Progenitor cell of endocrine pancreas (in vitro differentiated cells): ENCODE results near the gene IGSF23. TPM values are rescaled to one million over a fixed set of nuclear protein-coding genes. Genes with fewer than 3 reads are reported as not detected.
"Not testable (repeated sequence)": the region's sequence is repeated elsewhere in the genome, so short reads cannot be mapped to it uniquely, and the experiment has no call there.

Experiments used
- DNase-seq: peaks from one replicate; pipeline ENCODE4 v3.0.0; 2021; ENCODE audit warnings: low spot score; ENCODE audit not compliant: unreplicated experiment
- H3K27ac Mint-ChIP-seq: 2 replicates; pipeline ENCODE4 v1.8.0; 2021; ENCODE audit warnings: mild to moderate bottlenecking, moderate library complexity, mixed read lengths
- H3K27me3 Mint-ChIP-seq: 2 replicates; pipeline ENCODE4 v1.8.0; 2021; ENCODE audit warnings: mixed read lengths
- H3K36me3 Mint-ChIP-seq: 2 replicates; pipeline ENCODE4 v1.8.0; 2022; ENCODE audit warnings: mixed read lengths; ENCODE audit not compliant: insufficient read depth
- H3K4me1 Mint-ChIP-seq: 2 replicates; pipeline ENCODE4 v1.8.0; 2021; ENCODE audit warnings: low read depth, mixed read lengths
- H3K4me3 Mint-ChIP-seq: 2 replicates; pipeline ENCODE4 v1.8.0; 2021; ENCODE audit warnings: low read depth, mild to moderate bottlenecking, moderate library complexity, mixed read lengths
- H3K9me3 Mint-ChIP-seq: 2 replicates; pipeline ENCODE4 v1.8.0; 2021; ENCODE audit warnings: low read depth, mixed read lengths
- total RNA-seq: library from RNA; stranded (reverse); gene quantifications from 2 replicates; pipeline ENCODE4 v1.2.1, GENCODE V29; 2021
- TF ChIP-seq, protein P1 (sequence below): fragments of 200-600 bp; sonication (generic); IDR thresholded peaks from one replicate; pipeline ENCODE4 v1.5.0; 2021; ENCODE audit warnings: antibody characterized with exemption, mild to moderate bottlenecking; ENCODE audit not compliant: unreplicated experiment

IGSF23 gene
- total RNA-seq, 1 donor from 2014 or later: 0.67 TPM

DNA sequence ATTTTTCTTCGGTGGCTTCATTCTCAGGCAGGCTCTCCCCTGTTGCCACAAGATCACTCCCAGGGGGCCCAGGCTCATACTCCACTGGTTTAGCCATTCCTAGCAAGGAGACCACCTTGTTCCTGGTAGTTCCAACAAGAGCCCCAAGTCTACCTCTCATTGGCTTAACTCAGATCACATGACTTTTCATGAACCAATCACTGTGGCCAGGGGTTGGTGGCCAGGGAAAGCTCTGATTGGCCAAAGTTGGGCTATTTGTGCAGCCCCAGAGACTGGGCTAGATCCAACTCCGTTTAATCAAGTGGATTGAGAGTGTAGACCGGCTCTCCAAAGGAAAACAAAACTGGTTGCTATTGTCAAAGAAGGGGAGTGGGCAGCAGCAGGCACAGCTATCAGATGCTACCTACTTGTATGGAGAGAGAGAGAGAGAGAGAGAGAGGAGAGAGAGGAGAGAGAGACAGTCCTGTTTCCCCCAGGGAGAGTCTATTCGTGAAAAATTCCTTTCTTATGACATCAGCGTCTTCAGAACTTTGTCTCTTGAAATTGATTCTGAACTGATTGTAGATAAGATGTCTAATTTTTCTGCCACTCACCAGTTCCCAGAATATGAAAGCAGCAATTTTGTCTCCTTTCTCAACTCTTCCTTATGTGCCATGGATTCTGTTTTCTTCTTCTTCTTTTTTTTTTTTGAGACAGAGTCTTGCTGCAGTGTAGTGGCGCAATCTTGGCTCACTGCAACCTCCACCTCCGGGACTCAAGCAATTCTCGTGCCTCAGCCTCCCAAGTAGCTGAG lies 63.9 kb downstream of the IGSF23 start:
- no peak for DNase-seq
- peak overlapping the region; percentile 67 for H3K27ac Mint-ChIP-seq
- H3K9me3 Mint-ChIP-seq: no peaks in the 10 kb centered on the region
- no peak overlapping the region for H3K4me3 Mint-ChIP-seq
- peaks cover 2% of the 10 kb centered on the region for H3K4me1 Mint-ChIP-seq
- H3K36me3 Mint-ChIP-seq: peaks cover 21% of the 10 kb centered on the region
- H3K27me3 Mint-ChIP-seq: no peaks in the 10 kb centered on the region
- TF ChIP-seq, protein P1, sequence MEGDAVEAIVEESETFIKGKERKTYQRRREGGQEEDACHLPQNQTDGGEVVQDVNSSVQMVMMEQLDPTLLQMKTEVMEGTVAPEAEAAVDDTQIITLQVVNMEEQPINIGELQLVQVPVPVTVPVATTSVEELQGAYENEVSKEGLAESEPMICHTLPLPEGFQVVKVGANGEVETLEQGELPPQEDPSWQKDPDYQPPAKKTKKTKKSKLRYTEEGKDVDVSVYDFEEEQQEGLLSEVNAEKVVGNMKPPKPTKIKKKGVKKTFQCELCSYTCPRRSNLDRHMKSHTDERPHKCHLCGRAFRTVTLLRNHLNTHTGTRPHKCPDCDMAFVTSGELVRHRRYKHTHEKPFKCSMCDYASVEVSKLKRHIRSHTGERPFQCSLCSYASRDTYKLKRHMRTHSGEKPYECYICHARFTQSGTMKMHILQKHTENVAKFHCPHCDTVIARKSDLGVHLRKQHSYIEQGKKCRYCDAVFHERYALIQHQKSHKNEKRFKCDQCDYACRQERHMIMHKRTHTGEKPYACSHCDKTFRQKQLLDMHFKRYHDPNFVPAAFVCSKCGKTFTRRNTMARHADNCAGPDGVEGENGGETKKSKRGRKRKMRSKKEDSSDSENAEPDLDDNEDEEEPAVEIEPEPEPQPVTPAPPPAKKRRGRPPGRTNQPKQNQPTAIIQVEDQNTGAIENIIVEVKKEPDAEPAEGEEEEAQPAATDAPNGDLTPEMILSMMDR: no peak

DNA sequence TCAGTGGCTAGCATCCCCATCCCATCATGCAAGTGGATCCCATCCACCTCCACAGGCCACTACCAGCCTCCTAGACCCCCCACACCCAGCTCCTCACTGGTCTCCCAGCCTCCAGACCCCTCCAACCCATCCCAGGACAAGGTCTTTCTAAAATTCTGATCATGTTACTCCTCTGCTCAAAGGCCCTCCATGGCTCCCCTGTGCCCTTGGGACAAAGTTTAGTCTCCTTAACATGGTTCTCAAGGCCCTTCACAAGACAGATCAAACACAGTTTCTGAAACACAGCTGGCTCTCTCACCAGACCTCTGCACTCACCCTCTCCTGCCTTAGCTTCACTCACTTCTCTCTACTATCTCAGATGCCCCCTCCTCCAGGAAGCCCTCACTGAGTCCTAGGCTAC lies 67.2 kb downstream of the IGSF23 start:
- no peak for DNase-seq
- Mint-ChIP-seq H3K36me3 (peaks cover 22% of the 10 kb centered on the region), H3K4me1 (peaks cover 2% of the 10 kb centered on the region), H3K27me3 (no peaks in the 10 kb centered on the region), H3K27ac (no peak overlapping the region), H3K9me3 (no peaks in the 10 kb centered on the region), H3K4me3 (no peak overlapping the region)
- TF ChIP-seq, protein P1: no peak

DNA sequence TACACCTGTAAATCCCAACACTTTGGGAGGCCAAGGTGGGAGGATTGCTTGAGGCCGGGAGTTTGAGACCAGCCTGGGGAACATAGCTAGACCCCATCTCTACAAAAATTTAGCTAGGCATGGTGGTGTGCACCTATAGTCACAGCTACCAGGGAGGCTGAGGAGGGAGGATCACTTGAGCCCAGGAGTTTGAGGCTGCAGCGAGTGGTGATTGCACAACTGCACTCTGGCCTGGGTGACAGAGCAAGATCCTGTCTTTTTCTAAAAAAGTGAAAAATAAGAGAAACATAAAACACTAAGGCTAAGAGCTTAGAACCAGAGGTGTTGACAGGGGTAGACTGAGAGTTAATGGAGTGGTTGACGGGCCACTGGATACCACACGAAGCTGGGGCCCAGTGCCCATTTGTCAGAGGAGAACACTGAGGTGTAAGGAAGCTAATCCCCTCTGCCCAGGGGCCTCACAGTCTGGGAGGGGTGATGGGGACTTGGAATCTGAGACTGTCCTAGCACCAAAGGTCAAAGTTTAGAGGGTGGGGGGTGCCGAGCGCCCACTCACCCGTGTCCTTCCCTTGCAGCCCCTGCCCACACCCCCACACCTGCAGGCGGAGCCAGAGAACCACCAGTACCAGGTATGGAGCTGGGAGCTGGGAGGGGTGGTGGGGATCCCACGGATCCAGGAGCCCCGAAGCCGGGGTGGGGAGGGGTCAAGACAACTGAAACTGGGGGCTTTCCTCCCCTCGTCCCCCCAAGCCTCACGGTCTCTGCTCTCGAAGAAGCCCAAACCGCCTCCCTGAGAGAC lies 68.8 kb downstream of the IGSF23 start:
- Mint-ChIP-seq H3K36me3 (peaks cover 15% of the 10 kb centered on the region), H3K27me3 (peaks cover 3% of the 10 kb centered on the region), H3K4me1 (peaks cover 2% of the 10 kb centered on the region), H3K27ac (no peak overlapping the region), H3K9me3 (no peaks in the 10 kb centered on the region), H3K4me3 (no peak overlapping the region)
- DNase-seq: no peak
- TF ChIP-seq, protein P1: no peak

DNA sequence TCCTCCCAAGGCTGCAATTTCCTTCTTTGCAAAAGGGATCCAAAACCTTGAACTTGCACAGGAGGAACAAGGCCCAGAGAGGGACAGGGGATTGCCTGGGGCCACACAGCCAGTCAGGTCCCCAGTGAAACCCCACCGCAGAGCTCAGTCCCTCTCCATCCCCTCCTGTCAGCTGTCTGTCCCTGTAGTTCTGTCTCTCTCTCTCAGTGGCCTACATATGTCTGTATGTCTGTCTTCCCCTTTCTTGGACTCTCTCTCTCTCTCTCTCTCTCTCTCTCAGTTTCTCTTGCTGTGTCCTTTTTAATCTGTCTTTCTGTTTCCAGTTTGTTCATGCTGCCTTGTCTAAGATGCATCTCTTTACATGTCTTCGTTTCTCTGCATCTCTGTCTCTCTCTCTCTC lies 69.4 kb downstream of the IGSF23 start:
- Mint-ChIP-seq H3K27me3 (peaks cover 3% of the 10 kb centered on the region), H3K27ac (no peak overlapping the region), H3K4me1 (no peaks in the 10 kb centered on the region), H3K36me3 (peaks cover 13% of the 10 kb centered on the region), H3K9me3 (no peaks in the 10 kb centered on the region), H3K4me3 (no peak overlapping the region)
- TF ChIP-seq, protein P1: no peak
- no peak for DNase-seq

DNA sequence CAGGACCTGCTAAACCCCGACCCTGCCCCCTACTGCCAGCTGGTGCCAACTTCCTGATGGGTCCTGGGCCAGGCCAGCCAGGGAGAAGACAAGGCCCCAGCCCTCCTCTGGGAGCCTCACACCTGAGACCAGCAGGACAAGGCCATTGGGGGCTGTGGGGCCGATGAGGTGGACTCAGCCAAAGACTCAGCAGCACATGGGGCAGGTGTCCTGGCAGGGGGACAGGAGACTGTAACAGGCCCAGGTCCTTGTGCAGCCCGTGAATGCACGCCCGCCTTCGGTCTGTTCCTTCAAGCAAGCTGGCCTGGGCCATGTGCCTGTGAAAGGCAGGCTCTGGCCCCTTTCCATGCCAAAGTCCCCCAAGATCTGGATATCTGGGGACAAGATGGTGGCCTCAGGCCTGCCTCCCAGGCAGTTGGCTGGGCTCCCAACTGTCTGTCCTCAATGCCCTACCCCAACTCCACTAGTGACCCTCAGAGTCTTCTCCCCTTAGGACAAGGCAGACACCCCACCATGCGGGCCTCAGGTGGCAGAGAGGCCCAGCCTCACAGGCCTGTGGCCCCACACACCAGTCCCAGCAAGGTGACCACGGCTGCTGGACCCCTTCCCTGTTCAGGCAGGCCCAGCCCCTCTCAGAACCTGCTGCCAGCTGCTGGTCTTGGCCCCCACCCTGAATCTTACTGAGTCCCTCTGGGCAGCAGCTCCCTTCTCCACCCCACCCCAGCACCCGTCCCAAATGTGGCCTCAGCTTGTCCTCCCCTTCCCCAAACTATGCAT lies 70.3 kb downstream of the IGSF23 start:
- peaks cover 13% of the 10 kb centered on the region for H3K36me3 Mint-ChIP-seq
- TF ChIP-seq, protein P1: no peak
- no peaks in the 10 kb centered on the region for H3K4me1 Mint-ChIP-seq
- no peaks in the 10 kb centered on the region for H3K9me3 Mint-ChIP-seq
- H3K27ac Mint-ChIP-seq: no peak overlapping the region
- H3K27me3 Mint-ChIP-seq: peaks cover 3% of the 10 kb centered on the region
- no peak overlapping the region for H3K4me3 Mint-ChIP-seq
- DNase-seq: no peak

DNA sequence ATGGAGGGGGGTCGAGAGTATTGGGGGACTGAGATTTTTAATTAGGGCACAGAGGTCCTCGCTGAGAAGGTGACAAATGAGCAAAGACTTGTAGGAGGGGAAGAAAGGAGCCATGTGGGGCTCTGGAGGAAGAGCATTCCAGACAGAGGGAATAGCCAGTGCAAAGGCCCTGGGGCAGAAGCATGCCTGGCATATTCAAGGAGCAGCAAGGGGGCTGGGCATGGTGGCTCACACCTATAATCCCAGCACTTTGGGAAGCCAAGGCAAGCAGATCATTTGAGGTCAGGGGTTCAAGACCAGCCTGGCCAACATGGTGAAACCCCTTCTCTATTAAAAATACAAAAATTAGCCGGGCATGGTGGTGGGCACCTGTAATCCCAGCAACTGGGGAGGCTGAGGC lies 71.0 kb downstream of the IGSF23 start:
- not testable (repeated sequence) for H3K36me3 Mint-ChIP-seq, H3K4me1 Mint-ChIP-seq, H3K4me3 Mint-ChIP-seq, H3K27ac Mint-ChIP-seq, DNase-seq, H3K9me3 Mint-ChIP-seq, H3K27me3 Mint-ChIP-seq
